ENCODE results near the gene MAML2. TPM values are rescaled to one million over a fixed set of nuclear protein-coding genes. Genes with fewer than 3 reads are reported as not detected.

MAML2 gene
- total RNA-seq, 4 donors from 2014 or later, result 4.7 to 21.7 (median 7.3) TPM

- Histone ChIP-seq H3K36me3 (no peaks in the 10 kb centered on the region), H3K27ac (peak overlapping the region in 3 of 4 donors; percentile 26 to 85 (median 65)), H3K4me3 (no peak overlapping the region), H3K9me3 (no peaks in the 10 kb centered on the region), H3K27me3 (no peaks in the 10 kb centered on the region), H3K4me1 (peaks cover 42 to 96% (median 54%) of the 10 kb centered on the region in 3 donors)
- no peak for DNase-seq
- TF ChIP-seq CTCF (IDR thresholded peaks at IDR 0.05) (no peak), POLR2A (IDR thresholded peaks at IDR 0.05) (no peak)
- intact Hi-C loops (cut with DNase I), result no loop called here
- 88 to 92% methylated on average over 5 of the region's 5 CpGs for WGBS, 2 donors
Observed at GRCh38 chr11:96309643-96310017, 33.4 kb downstream of the MAML2 start.

- H3K9me3 ChIP-seq, result no peaks in the 10 kb centered on the region
- TF ChIP-seq POLR2A (IDR thresholded peaks at IDR 0.05) (no peak), CTCF (IDR thresholded peaks at IDR 0.05) (no peak)
- H3K27me3 ChIP-seq, result no peaks in the 10 kb centered on the region
- WGBS, 2 donors, result 64 to 72% methylated on average over 2 of the region's 2 CpGs
- peak overlapping the region; percentile 26 to 87 (median 67) for H3K27ac ChIP-seq
- no peaks in the 10 kb centered on the region for H3K36me3 ChIP-seq
- H3K4me3 ChIP-seq, result no peak overlapping the region
- no peak for DNase-seq
- intact Hi-C loops (cut with DNase I), result no loop called here
- H3K4me1 ChIP-seq, result peaks cover 40 to 94% (median 49%) of the 10 kb centered on the region in 3 donors
Observed at GRCh38 chr11:96309016-96309642, 33.9 kb downstream of the MAML2 start.

- Histone ChIP-seq H3K4me1 (peaks cover 38 to 92% (median 45%) of the 10 kb centered on the region in 3 donors), H3K27me3 (no peaks in the 10 kb centered on the region), H3K9me3 (no peaks in the 10 kb centered on the region), H3K27ac (peak overlapping the region; percentile 74 to 87 (median 82)), H3K4me3 (peak overlapping the region in 3 of 4 donors; percentile 10 to 48 (median 19)), H3K36me3 (no peaks in the 10 kb centered on the region)
- no peak for DNase-seq
- 33 to 37% methylated on average over 3 of the region's 3 CpGs for WGBS, 2 donors
- intact Hi-C loops (cut with DNase I), result no loop called here
- TF ChIP-seq CTCF (IDR thresholded peaks at IDR 0.05), result no peak
- TF ChIP-seq POLR2A (IDR thresholded peaks at IDR 0.05), result no peak
Observed at GRCh38 chr11:96307776-96308140, 35.2 kb downstream of the MAML2 start.

- intact Hi-C loops (cut with DNase I), result no loop called here
- H3K4me3 ChIP-seq, result peak overlapping the region in 3 of 4 donors; percentile 10 to 48 (median 19)
- WGBS, 2 donors, result 12 to 17% methylated on average over 10 of the region's 10 CpGs
- TF ChIP-seq POLR2A (IDR thresholded peaks at IDR 0.05) (no peak), CTCF (IDR thresholded peaks at IDR 0.05) (peak in 1 of 6 experiments; percentile 3)
- no peaks in the 10 kb centered on the region for H3K27me3 ChIP-seq
- H3K36me3 ChIP-seq, result no peaks in the 10 kb centered on the region
- no peaks in the 10 kb centered on the region for H3K9me3 ChIP-seq
- peak; percentile 48 for DNase-seq
- peaks cover 41 to 92% (median 50%) of the 10 kb centered on the region in 3 donors for H3K4me1 ChIP-seq
- peak overlapping the region; percentile 74 to 87 (median 82) for H3K27ac ChIP-seq
Observed at GRCh38 chr11:96306933-96307775, 35.8 kb downstream of the MAML2 start.

- TF ChIP-seq POLR2A (IDR thresholded peaks at IDR 0.05) (no peak), CTCF (IDR thresholded peaks at IDR 0.05) (no peak)
- H3K4me1 ChIP-seq, result peaks cover 39 to 87% (median 47%) of the 10 kb centered on the region in 3 donors
- intact Hi-C loops (cut with DNase I), result no loop called here
- no peak for DNase-seq
- H3K27me3 ChIP-seq, result no peaks in the 10 kb centered on the region
- H3K4me3 ChIP-seq, result peak overlapping the region in 3 of 4 donors; percentile 10 to 48 (median 19)
- WGBS, 2 donors, result 13 to 26% methylated on average over 3 of the region's 3 CpGs
- peak overlapping the region; percentile 74 to 87 (median 82) for H3K27ac ChIP-seq
- no peaks in the 10 kb centered on the region for H3K9me3 ChIP-seq
- no peaks in the 10 kb centered on the region for H3K36me3 ChIP-seq
Observed at GRCh38 chr11:96306600-96306932, 36.4 kb downstream of the MAML2 start.

All from esophagus squamous epithelium (tissue), 5 donors.